GM10266 (cell line): ENCODE results near the gene FGGY.

ENCODE experiments used
- DNase-seq: peaks from one replicate; pipeline ENCODE4 v3.0.0; 2012; ENCODE audit errors: extremely low spot score
- TF ChIP-seq, protein P1 (sequence below): IDR thresholded peaks from 2 replicates; pipeline ENCODE4 v1.5.1; 2012; ENCODE audit warnings: mild to moderate bottlenecking, low read depth; ENCODE audit not compliant: control insufficient read depth, insufficient read depth; ENCODE audit errors: missing control alignments

The FGGY gene

DNA sequence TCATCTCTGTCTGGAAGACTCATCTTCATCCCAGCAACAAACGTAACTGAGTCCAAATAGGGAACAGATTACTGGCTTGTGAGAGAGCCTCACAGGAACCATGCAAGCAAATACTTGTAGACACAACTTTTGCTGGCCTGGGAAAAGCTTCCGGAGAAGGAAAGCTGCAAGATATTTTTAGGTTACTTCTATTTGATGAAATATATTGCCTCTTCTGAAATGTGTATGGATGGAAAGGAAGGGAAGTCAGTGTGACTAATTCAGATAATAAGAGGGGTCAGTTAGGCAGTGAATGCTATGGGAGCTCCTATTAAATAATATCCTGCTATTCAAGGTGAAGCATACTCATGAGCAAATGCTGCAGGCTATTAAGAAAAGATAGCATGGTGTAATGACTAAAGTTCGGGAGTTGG, 20.4 kb upstream of the FGGY start:
- DNase-seq: no peak
- TF ChIP-seq, protein P1, sequence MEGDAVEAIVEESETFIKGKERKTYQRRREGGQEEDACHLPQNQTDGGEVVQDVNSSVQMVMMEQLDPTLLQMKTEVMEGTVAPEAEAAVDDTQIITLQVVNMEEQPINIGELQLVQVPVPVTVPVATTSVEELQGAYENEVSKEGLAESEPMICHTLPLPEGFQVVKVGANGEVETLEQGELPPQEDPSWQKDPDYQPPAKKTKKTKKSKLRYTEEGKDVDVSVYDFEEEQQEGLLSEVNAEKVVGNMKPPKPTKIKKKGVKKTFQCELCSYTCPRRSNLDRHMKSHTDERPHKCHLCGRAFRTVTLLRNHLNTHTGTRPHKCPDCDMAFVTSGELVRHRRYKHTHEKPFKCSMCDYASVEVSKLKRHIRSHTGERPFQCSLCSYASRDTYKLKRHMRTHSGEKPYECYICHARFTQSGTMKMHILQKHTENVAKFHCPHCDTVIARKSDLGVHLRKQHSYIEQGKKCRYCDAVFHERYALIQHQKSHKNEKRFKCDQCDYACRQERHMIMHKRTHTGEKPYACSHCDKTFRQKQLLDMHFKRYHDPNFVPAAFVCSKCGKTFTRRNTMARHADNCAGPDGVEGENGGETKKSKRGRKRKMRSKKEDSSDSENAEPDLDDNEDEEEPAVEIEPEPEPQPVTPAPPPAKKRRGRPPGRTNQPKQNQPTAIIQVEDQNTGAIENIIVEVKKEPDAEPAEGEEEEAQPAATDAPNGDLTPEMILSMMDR: no peak

DNA sequence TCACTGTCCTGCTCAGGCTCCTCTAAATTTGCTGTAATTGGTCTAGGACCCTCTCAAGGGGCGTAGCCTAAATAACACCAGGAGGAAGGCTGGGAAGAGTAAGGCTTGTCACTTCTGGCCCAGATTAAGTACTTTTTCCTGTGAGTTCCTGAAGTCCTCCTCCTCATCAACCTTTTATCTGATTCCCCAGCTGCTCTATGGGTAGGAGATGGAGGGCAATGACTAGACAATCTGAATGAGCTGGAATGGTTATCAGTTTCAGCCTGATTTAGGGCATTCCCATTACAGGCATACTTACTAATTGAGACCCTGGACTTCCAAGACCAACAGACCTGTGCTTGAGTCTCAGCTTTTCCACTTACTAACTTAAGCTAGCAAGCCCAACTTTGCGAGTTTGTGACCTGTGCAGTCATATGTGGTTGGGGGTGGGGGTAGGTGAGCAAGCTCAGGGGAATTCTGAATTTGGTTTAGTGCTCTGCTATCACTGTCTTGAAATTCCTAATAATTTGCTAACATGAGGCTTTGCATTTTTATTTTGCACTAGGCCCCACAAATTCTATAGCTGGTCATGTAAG, 18.0 kb upstream of the FGGY start:
- TF ChIP-seq, protein P1: no peak
- no peak for DNase-seq

DNA sequence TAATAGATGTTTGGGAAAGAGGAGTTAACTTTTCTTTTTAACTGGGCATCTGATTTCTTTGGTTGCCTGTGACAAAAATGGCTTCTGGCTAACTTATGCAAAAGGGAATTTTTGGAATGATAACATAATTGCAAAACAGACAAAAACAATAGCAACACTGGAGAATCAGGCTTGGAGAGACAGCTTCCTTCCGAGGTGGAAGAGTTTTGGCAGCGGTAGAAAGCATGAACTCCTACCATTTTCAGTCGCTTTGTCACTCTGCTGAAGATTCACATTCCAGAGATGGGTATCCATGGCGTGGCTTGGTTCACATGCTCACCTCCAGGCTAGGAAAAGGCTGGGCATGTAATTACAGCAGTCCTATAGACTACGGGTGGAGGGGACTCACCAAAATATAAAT, 17.2 kb upstream of the FGGY start:
- TF ChIP-seq, protein P1: no peak
- DNase-seq: no peak

DNA sequence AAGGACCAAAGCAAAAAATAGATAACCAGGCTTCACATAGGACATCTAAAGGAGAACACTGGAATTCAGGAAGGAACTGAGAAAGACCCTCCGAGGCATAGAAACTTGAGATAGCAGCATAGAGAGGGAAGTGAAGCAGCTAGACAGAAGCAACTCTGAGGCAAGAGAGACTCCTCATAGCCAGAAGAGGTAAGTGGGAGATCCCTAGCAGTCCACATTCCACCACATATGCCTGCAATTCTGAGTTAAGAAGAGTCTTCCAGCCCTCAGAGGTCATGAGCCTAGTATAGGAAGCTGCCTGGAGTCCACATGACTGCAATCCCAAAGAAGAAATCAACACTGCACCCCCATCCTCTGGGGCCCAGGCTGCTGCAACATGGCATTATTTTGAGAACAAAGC, 13.9 kb upstream of the FGGY start:
- DNase-seq: no peak
- TF ChIP-seq, protein P1: no peak

DNA sequence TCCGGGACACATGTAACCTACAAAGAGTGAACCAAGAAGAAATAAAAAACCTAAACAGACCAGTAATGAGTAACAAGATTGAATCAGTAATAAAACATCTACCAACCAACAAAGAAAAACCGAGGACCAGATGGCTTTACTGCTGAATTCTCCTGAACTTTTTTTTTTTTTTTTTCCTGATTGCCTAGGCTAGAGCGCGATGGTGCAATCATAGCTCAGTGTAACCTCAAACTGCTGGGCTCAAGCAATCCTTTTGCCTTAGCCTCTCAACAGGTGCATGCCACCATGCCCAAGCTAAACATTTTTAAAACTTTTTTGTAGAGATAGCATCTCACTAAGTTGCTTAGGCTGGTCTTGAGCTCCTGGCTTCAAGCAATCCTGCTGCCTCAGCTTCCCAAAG, 11.2 kb upstream of the FGGY start:
- TF ChIP-seq, protein P1: no peak
- no peak for DNase-seq

DNA sequence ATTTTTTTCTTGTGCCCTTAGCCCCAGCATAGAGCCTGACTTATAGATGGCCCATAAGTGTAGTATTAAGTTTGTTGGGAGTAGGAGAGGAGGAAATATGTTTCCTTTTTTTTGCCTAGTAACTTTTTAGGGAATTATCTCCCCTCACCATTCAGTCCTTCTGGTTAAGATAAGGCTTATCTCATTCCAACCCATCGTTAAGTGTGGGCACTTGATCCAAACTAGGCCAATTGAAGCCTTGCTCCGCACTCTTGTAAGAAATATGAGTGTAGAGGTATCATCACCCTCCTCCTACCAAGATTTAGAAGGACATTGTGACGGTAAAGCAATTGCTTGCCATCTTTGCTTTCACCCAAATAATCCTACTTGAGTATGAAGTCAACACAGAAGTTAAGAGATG, 8.8 kb upstream of the FGGY start:
- TF ChIP-seq, protein P1: no peak
- no peak for DNase-seq

DNA sequence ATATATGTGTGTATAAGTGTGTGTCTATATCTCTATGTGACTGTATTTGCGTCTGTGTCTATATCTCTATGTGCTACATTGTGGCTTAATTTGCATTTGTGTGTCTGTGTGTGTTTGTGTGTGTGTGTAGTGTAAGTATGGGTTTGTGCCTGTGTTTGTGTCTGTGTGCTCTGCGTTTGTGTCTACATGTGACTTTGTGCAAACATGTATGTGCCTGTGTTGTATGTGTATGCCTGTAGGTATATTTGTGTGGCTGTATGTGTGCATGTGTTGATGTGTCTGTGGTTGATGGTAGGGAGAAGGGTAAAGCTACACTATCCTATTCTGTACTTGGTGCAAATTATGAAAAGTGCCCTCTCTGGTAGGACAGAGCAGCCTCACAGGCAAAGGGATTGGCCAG, 7.3 kb upstream of the FGGY start:
- DNase-seq: no peak
- TF ChIP-seq, protein P1: no peak
